Measurements from ENCODE around the gene ANTXR2. TPM values are rescaled to one million over a fixed set of nuclear protein-coding genes. Genes with fewer than 3 reads are reported as not detected.

Gene ANTXR2
- total RNA-seq, 2 experiments from 2014 or later = 15.3 to 16.7 TPM

DNA sequence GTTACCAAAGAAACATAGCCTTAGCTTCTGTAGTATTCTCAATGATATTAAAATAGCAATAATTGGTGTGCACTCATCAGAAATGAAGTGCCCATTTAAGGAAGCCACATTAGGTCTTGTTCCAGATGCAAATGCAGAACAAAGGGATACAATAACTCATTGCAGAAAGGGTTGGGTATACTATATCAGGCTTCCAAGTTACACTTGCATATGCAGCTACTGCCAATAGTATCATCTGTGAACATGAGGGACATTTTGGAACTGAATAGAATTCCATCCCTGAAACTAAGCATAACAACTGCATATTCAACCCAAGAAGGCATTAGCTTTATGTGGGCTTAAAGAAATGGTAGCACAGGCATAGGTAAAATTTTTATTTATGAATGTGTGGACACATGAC lies 167.8 kb downstream of the ANTXR2 start:
- no peak overlapping the region for H3K27ac ChIP-seq (ENCODE audit: low read depth in 1 of 2, low read length in 2 of 2)
- H3K9me3 Mint-ChIP-seq = peaks cover under 1% of the 10 kb centered on the region
- no peaks in the 10 kb centered on the region for H3K9me3 ChIP-seq (ENCODE audit: control insufficient read depth in 1 of 2, insufficient read depth in 1 of 2, low read length in 2 of 2)
- CTCF ChIA-PET = interaction anchor here (0.9 kb wide), 1 partner anchor 10 kb away, joined by 3 read pairs; no protein-coding TSS in a partner anchor
- H3K27me3 Mint-ChIP-seq = no peaks in the 10 kb centered on the region
- peaks cover 50% of the 10 kb centered on the region for H3K36me3 Mint-ChIP-seq (ENCODE audit: low read depth)
- intact Hi-C loops (cut with DNase I, micrococcal nuclease) = no loop called here
- no peak overlapping the region for H3K27ac Mint-ChIP-seq
- DNase-seq = no peak
- TF ChIP-seq, protein P1, sequence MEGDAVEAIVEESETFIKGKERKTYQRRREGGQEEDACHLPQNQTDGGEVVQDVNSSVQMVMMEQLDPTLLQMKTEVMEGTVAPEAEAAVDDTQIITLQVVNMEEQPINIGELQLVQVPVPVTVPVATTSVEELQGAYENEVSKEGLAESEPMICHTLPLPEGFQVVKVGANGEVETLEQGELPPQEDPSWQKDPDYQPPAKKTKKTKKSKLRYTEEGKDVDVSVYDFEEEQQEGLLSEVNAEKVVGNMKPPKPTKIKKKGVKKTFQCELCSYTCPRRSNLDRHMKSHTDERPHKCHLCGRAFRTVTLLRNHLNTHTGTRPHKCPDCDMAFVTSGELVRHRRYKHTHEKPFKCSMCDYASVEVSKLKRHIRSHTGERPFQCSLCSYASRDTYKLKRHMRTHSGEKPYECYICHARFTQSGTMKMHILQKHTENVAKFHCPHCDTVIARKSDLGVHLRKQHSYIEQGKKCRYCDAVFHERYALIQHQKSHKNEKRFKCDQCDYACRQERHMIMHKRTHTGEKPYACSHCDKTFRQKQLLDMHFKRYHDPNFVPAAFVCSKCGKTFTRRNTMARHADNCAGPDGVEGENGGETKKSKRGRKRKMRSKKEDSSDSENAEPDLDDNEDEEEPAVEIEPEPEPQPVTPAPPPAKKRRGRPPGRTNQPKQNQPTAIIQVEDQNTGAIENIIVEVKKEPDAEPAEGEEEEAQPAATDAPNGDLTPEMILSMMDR (IDR thresholded peaks at IDR 0.05) = no peak
- H3K4me1 ChIP-seq (ENCODE audit: insufficient read depth, low read length) = no peaks in the 10 kb centered on the region
- POLR2A ChIA-PET = no interaction called here
- ATAC-seq (ENCODE audit: poor library complexity) = no peak
- H3K36me3 ChIP-seq (ENCODE audit: insufficient read depth, low read length) = peaks cover 24% of the 10 kb centered on the region
- no peak overlapping the region for H3K4me3 ChIP-seq (ENCODE audit: low read length)
- peaks cover 19% of the 10 kb centered on the region for H3K4me1 Mint-ChIP-seq (ENCODE audit: low read depth)
- H3K4me3 Mint-ChIP-seq = no peak overlapping the region
- no peaks in the 10 kb centered on the region for H3K27me3 ChIP-seq (ENCODE audit: control insufficient read depth in 1 of 2, insufficient read depth in 2 of 2, low read length in 2 of 2)

GRCh38 chr4:79904331-79904730 lies 168.7 kb downstream of the ANTXR2 start:
- ATAC-seq (ENCODE audit: poor library complexity) (no peak), DNase-seq (no peak)
- Histone ChIP-seq H3K4me1 (ENCODE audit: insufficient read depth, low read length) (no peaks in the 10 kb centered on the region), H3K27ac (ENCODE audit: low read depth in 1 of 2, low read length in 2 of 2) (no peak overlapping the region), H3K27me3 (ENCODE audit: control insufficient read depth in 1 of 2, insufficient read depth in 2 of 2, low read length in 2 of 2) (no peaks in the 10 kb centered on the region), H3K9me3 (ENCODE audit: control insufficient read depth in 1 of 2, insufficient read depth in 1 of 2, low read length in 2 of 2) (no peaks in the 10 kb centered on the region), H3K4me3 (ENCODE audit: low read length) (no peak overlapping the region), H3K36me3 (ENCODE audit: insufficient read depth, low read length) (peaks cover 24% of the 10 kb centered on the region)
- ChIA-PET POLR2A (no interaction called here), CTCF (interaction anchor here (0.9 kb wide), 1 partner anchor 11 kb away, joined by 3 read pairs; no protein-coding TSS in a partner anchor)
- no peak overlapping the region for H3K27ac Mint-ChIP-seq
- peaks cover 50% of the 10 kb centered on the region for H3K36me3 Mint-ChIP-seq (ENCODE audit: low read depth)
- H3K9me3 Mint-ChIP-seq = peaks cover 2% of the 10 kb centered on the region
- peaks cover 19% of the 10 kb centered on the region for H3K4me1 Mint-ChIP-seq (ENCODE audit: low read depth)
- no peaks in the 10 kb centered on the region for H3K27me3 Mint-ChIP-seq
- TF ChIP-seq, protein P1 (IDR thresholded peaks at IDR 0.05) = no peak
- no peak overlapping the region for H3K4me3 Mint-ChIP-seq
- intact Hi-C loops (cut with DNase I, micrococcal nuclease) = no loop called here

DNA sequence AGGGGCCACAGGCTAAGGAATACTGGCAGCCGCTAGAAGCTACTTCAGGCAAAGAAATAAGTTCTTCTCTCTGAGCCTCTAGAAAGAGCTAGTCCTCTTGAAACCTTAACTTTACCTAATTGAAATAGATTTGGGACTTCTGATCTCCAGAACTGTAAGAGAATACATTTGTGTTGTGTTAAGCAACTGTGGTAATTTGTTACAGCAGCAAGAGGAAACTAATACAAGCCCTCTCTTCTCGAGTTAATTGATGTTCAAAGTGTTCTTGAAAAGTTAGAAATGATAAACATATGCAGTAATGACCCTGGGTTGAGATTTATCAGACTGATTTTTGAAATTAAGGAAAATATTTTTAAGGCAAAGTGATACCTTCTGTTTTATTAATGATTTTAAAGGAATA lies 172.8 kb downstream of the ANTXR2 start:
- DNase-seq = no peak
- CTCF ChIA-PET = no interaction called here
- intact Hi-C loops (cut with DNase I, micrococcal nuclease) = no loop called here

More for the DNA sequence above, 172.8 kb downstream of the ANTXR2 start:
- TF ChIP-seq, protein P1 (IDR thresholded peaks at IDR 0.05) = no peak
- POLR2A ChIA-PET = interaction anchor here (0.5 kb wide), 1 partner anchor 11 kb away, joined by 3 read pairs; no protein-coding TSS in a partner anchor
- no peaks in the 10 kb centered on the region for H3K4me1 ChIP-seq (ENCODE audit: insufficient read depth, low read length)
- no peak overlapping the region for H3K27ac ChIP-seq (ENCODE audit: low read depth in 1 of 2, low read length in 2 of 2)
- no peak overlapping the region for H3K4me3 ChIP-seq (ENCODE audit: low read length)
- no peaks in the 10 kb centered on the region for H3K9me3 ChIP-seq (ENCODE audit: control insufficient read depth in 1 of 2, insufficient read depth in 1 of 2, low read length in 2 of 2)
- no peak for ATAC-seq (ENCODE audit: poor library complexity)
- peaks cover 3% of the 10 kb centered on the region for H3K36me3 ChIP-seq (ENCODE audit: insufficient read depth, low read length)
- Mint-ChIP-seq H3K4me3 (no peak overlapping the region), H3K36me3 (ENCODE audit: low read depth) (peaks cover 12% of the 10 kb centered on the region), H3K9me3 (peaks cover 2% of the 10 kb centered on the region), H3K4me1 (ENCODE audit: low read depth) (no peaks in the 10 kb centered on the region), H3K27me3 (no peaks in the 10 kb centered on the region), H3K27ac (no peak overlapping the region)
- H3K27me3 ChIP-seq (ENCODE audit: control insufficient read depth in 1 of 2, insufficient read depth in 2 of 2, low read length in 2 of 2) = no peaks in the 10 kb centered on the region

Data from CD4-positive, alpha-beta T cell (primary cell).